Neural crest cell (in vitro differentiated cells): ENCODE data around the gene INCENP. TPM values are rescaled to one million over a fixed set of nuclear protein-coding genes. Genes with fewer than 3 reads are reported as not detected.
A peak's percentile ranks its signal among the peaks of the same experiment; 100 is the strongest.

Experiments
- DNase-seq: peaks from one replicate; pipeline ENCODE4 v3.0.0; 2021; ENCODE audit warnings: low read depth, mixed read lengths, low spot score
- H3K27ac Mint-ChIP-seq: one replicate; pipeline ENCODE4 v1.8.0; 2021; ENCODE audit warnings: mild to moderate bottlenecking, mixed read lengths; ENCODE audit not compliant: unreplicated experiment
- H3K27me3 Mint-ChIP-seq: 2 replicates; pipeline ENCODE4 v1.8.0; 2021; ENCODE audit warnings: low read depth, mild to moderate bottlenecking, mixed read lengths
- H3K36me3 Mint-ChIP-seq: 2 replicates; pipeline ENCODE4 v1.8.0; 2021; ENCODE audit warnings: low read depth, mild to moderate bottlenecking, mixed read lengths
- H3K4me1 Mint-ChIP-seq: 2 replicates; pipeline ENCODE4 v1.8.0; 2021; ENCODE audit warnings: mixed read lengths
- H3K4me3 Mint-ChIP-seq: one replicate; pipeline ENCODE4 v1.8.0; 2021; ENCODE audit warnings: mild to moderate bottlenecking, mixed read lengths
- H3K9me3 Mint-ChIP-seq: 2 replicates; pipeline ENCODE4 v1.8.0; 2021; ENCODE audit warnings: mixed read lengths
- total RNA-seq: library from RNA; stranded (reverse); gene quantifications from 2 replicates; pipeline ENCODE4 v1.2.1, GENCODE V29; 2021
- TF ChIP-seq, protein P1 (sequence below): fragments of 200-600 bp; sonication (generic); conservative IDR thresholded peaks from 2 replicates; pipeline ENCODE4 v1.5.0; 2021; ENCODE audit warnings: antibody characterized with exemption, mild to moderate bottlenecking

Gene INCENP
- total RNA-seq, 1 donor from 2014 or later: 162 TPM

DNA sequence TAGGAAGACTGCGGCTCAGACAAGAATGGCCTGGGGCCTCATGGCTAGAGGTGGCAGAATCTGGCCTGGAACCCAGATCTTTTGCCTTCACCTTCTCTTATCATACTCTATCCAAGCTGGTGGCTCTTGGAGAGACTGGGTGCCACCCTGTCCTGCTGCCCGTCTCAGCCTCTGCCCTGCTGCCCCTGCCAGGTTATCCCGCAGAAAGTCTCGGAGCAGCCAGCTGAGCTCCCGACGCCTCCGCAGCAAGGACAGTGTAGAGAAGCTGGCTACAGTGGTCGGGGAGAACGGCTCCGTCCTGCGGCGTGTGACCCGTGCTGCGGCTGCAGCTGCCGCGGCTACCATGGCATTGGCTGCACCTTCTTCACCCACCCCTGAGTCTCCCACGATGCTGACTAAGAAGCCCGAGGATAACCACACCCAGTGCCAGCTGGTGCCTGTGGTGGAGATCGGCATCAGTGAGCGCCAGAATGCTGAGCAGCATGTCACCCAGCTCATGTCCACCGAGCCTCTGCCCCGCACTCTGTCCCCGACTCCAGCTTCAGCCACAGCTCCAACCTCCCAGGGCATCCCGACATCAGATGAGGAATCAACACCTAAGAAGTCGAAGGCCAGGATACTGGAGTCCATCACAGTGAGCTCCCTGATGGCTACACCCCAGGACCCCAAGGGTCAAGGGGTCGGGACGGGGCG, 5.9 kb downstream of the INCENP start:
- H3K36me3 Mint-ChIP-seq: peaks cover 13% of the 10 kb centered on the region
- H3K27ac Mint-ChIP-seq: no peak overlapping the region
- TF ChIP-seq, protein P1, sequence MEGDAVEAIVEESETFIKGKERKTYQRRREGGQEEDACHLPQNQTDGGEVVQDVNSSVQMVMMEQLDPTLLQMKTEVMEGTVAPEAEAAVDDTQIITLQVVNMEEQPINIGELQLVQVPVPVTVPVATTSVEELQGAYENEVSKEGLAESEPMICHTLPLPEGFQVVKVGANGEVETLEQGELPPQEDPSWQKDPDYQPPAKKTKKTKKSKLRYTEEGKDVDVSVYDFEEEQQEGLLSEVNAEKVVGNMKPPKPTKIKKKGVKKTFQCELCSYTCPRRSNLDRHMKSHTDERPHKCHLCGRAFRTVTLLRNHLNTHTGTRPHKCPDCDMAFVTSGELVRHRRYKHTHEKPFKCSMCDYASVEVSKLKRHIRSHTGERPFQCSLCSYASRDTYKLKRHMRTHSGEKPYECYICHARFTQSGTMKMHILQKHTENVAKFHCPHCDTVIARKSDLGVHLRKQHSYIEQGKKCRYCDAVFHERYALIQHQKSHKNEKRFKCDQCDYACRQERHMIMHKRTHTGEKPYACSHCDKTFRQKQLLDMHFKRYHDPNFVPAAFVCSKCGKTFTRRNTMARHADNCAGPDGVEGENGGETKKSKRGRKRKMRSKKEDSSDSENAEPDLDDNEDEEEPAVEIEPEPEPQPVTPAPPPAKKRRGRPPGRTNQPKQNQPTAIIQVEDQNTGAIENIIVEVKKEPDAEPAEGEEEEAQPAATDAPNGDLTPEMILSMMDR: no peak
- no peaks in the 10 kb centered on the region for H3K27me3 Mint-ChIP-seq
- DNase-seq: no peak
- H3K4me1 Mint-ChIP-seq: peaks cover 34% of the 10 kb centered on the region
- no peak overlapping the region for H3K4me3 Mint-ChIP-seq
- H3K9me3 Mint-ChIP-seq: no peaks in the 10 kb centered on the region

DNA sequence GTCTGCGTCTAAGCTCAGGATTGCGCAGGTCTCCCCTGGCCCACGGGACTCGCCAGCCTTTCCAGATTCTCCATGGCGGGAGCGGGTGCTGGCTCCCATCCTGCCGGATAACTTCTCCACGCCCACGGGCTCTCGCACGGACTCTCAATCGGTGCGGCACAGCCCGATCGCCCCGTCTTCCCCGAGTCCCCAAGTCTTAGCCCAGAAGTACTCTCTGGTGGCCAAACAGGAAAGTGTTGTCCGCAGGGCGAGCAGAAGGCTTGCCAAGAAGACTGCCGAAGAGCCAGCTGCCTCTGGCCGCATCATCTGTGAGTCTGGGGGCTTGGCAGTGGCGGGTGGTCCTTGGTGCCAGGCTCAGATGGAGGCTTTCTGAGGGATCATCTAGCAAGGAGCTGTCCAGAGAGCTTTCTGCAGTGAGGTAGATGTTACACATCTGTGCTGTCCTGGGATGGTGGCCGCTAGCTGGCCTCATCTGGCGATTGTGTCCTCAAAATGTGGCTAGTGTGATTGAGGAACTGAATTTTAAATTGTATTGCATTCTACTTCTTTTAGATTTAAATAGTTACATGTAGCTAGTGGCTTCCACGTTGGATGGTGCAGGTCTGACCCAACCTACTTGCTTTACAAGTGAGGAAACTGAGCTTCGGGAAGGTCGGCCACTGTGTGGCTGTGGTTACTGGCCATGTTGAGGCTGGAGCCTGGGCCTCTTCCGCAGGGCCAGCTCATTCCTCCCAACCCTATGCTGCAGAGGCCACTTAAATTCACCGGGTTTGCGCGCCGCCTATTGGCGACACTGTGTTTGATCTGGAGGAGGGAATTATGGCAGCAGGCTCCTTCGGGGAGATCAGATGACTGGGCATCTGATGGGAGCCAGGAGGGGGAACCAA, 6.7 kb downstream of the INCENP start:
- no peaks in the 10 kb centered on the region for H3K9me3 Mint-ChIP-seq
- no peak for DNase-seq
- TF ChIP-seq, protein P1: no peak
- H3K4me1 Mint-ChIP-seq: peaks cover 26% of the 10 kb centered on the region
- H3K36me3 Mint-ChIP-seq: peaks cover 13% of the 10 kb centered on the region
- peak overlapping the region; percentile 27 for H3K27ac Mint-ChIP-seq
- no peak overlapping the region for H3K4me3 Mint-ChIP-seq
- H3K27me3 Mint-ChIP-seq: no peaks in the 10 kb centered on the region

DNA sequence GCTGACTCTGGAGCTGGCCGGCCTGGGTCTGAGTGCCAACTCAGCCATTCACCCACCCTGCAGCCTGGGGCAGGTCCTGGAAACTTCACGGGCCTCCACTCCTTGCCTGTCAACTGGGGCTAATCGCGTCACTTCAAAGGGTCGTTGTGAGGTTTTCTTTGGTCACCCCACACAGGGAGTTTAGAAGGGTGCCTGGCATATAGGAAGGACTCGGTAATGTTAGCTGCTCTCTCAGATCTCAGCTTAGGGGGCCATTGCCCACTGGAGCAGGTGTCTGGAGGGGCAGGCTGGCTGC, 7.3 kb downstream of the INCENP start:
- DNase-seq: no peak
- Mint-ChIP-seq H3K9me3 (no peaks in the 10 kb centered on the region), H3K27ac (no peak overlapping the region), H3K36me3 (peaks cover 11% of the 10 kb centered on the region), H3K4me1 (peaks cover 20% of the 10 kb centered on the region), H3K4me3 (no peak overlapping the region), H3K27me3 (no peaks in the 10 kb centered on the region)
- TF ChIP-seq, protein P1: no peak

DNA sequence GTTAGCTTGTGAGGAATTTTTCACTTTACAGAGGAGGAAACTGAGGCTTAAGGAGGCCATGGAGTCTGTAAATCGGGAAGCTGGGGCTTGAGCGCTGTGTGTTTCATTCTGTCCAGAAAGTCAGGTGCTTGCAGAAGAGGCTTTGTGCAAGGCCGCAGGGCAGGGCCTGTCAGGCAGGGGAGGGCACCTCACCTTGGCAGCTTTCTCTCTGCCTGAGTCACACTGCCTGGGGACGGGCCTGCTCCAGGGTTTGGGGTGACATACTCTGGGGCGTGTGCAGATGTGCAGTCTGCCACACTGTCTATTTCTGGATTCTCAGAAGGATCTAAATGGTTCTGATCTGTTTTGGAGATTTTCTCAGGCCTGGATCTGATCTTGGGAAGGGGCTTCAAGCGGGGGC, 8.4 kb downstream of the INCENP start:
- Mint-ChIP-seq H3K27ac (peak overlapping the region; percentile 78), H3K4me1 (peaks cover 10% of the 10 kb centered on the region), H3K36me3 (peaks cover 11% of the 10 kb centered on the region), H3K27me3 (no peaks in the 10 kb centered on the region), H3K9me3 (no peaks in the 10 kb centered on the region), H3K4me3 (no peak overlapping the region)
- TF ChIP-seq, protein P1: no peak
- no peak for DNase-seq

DNA sequence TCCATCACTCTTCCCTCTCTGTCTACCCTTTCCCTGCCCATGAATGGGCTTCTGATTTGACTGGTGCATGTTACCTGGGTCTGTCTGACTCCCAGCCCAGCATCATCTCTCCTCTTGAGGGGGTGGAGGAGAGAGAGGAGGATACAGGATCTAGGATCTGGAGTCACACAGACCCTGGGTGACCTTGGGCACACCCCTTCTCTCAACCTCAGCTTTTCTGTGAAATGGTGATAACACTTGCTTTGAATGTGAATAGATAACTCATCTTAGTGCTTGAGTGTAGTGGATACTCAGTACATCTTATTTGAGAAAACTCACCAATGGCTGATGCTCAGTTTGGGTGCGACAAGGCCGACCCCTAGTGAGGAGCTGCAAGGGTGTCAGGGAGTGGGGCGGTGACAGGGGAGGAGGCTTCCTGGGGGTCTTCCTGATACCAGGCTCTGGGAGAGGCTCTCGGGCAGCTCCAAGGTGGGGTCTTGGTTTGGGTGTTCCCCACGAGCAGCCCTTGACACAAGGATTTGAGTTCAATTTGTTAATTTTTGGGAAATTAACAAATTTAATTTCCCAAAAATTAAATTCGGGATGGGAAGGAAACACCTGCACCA, 9.0 kb downstream of the INCENP start:
- no peak overlapping the region for H3K4me3 Mint-ChIP-seq
- no peak for DNase-seq
- peaks cover 4% of the 10 kb centered on the region for H3K4me1 Mint-ChIP-seq
- H3K9me3 Mint-ChIP-seq: no peaks in the 10 kb centered on the region
- peak overlapping the region; percentile 78 for H3K27ac Mint-ChIP-seq
- H3K36me3 Mint-ChIP-seq: peaks cover 7% of the 10 kb centered on the region
- TF ChIP-seq, protein P1: no peak
- no peaks in the 10 kb centered on the region for H3K27me3 Mint-ChIP-seq
